ENCODE measurements around the gene KAT2A.

The KAT2A gene

DNA sequence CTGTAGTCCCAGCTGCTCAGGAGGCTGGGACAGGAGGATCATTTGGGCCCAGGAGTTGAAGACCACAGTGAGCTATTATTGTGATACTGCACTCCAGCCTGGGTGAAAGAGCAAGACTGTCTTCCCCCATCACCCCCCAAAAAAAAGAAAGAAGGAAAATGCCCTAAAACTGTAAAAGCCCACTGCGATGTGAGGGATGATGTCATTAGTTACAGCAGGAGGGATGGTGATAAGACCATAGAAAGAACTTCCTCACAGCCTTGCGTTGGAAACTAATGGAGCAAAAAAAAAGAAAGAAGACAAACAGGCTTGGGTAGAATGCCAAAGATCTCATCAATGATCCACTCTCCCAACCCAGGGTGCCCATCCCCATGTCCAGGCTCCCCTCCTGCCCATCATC lies 41.6 kb downstream of the KAT2A start:
- H3K9me3 ChIP-seq (ENCODE audit: control insufficient read depth, insufficient read depth, low read depth, low read length): no peaks in the 10 kb centered on the region
- H3K36me3 ChIP-seq (ENCODE audit: control insufficient read depth in 2 of 2, insufficient read depth in 1 of 2, low read length in 2 of 2): no peaks in the 10 kb centered on the region
- CTCF ChIA-PET: interaction anchor here (0.7 to 3.8 kb wide), 8 partner anchors 13 to 1762 kb away, joined by 3 to 29 read pairs (median 4); partner anchors contain the start of genes GHDC and NKIRAS2
- H3K27ac ChIP-seq (ENCODE audit: extremely low read depth, low read depth, low read length): no peak overlapping the region
- POLR2A ChIA-PET: interaction anchor here (0.7 kb wide), 1 partner anchor 344 kb away, joined by 3 read pairs; the partner anchor contains the start of gene CAVIN1
- TF ChIP-seq ZNF132 (tag by site-specific recombination; IDR thresholded peaks at IDR 0.05; ENCODE audit: borderline replicate concordance): no peak
- TF ChIP-seq, protein P1, sequence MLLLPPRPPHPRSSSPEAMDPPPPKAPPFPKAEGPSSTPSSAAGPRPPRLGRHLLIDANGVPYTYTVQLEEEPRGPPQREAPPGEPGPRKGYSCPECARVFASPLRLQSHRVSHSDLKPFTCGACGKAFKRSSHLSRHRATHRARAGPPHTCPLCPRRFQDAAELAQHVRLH (tag by site-specific recombination; IDR thresholded peaks at IDR 0.05): 0 out of 2 replicates have a peak, but pooled peaks have one; percentile 17
- no peak for TF ChIP-seq ZBTB17 (tag by site-specific recombination; IDR thresholded peaks at IDR 0.05)
- peak; percentile 91 for TF ChIP-seq ATF2 (tag by site-specific recombination; IDR thresholded peaks at IDR 0.05; ENCODE audit: low read depth)
- H3K4me3 ChIP-seq (ENCODE audit: low read depth, low read length): no peak overlapping the region
- H3K4me1 ChIP-seq (ENCODE audit: control insufficient read depth, insufficient read depth, low read length): no peaks in the 10 kb centered on the region

DNA sequence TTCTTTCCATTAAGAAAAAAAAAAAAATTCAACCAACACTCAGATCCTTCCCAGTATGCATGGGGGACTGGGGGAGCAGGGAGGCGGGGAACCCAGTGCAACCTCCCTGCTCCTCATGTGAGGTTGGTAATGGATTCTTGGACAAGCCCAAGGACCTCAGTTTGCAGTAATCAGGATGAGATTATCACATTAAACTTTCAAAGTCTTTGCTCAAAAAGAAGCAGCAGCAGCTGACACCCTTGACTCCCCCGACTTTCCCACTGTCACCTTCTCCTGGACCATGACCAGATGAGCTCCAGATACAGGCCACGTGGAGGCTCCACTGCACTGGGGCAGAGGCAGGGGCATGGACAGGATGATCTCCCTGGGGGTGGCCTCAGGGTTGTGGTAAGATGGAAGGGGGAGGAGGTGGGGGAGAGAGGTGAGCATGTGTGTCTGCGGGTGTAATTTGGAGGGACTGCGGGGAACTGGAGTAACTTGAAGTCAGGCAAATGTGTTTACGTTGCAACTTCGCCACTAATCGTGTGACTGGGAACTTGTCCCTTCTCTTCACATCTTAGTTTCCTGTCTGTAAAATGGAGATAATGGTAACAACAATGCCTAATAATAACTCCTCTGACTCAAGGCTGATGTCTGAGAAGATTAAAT lies 42.6 kb downstream of the KAT2A start:
- no peaks in the 10 kb centered on the region for H3K4me1 ChIP-seq (ENCODE audit: control insufficient read depth, insufficient read depth, low read length)
- H3K4me3 ChIP-seq (ENCODE audit: low read depth, low read length): no peak overlapping the region
- H3K36me3 ChIP-seq (ENCODE audit: control insufficient read depth in 2 of 2, insufficient read depth in 1 of 2, low read length in 2 of 2): no peaks in the 10 kb centered on the region
- no peaks in the 10 kb centered on the region for H3K9me3 ChIP-seq (ENCODE audit: control insufficient read depth, insufficient read depth, low read depth, low read length)
- POLR2A ChIA-PET: interaction anchor here (0.7 kb wide), 1 partner anchor 345 kb away, joined by 3 read pairs; the partner anchor contains the start of gene CAVIN1
- CTCF ChIA-PET: interaction anchor here (0.5 to 3.8 kb wide), 3 partner anchors 12 to 118 kb away, joined by 3 to 29 read pairs (median 7); no protein-coding TSS in a partner anchor
- no peak overlapping the region for H3K27ac ChIP-seq (ENCODE audit: extremely low read depth, low read depth, low read length)
- TF ChIP-seq PRDM10 (tag by site-specific recombination; IDR thresholded peaks at IDR 0.05) (peak; percentile 65), GLIS1 (tag by site-specific recombination; IDR thresholded peaks at IDR 0.05) (peak; percentile 23; the same call in 1 of the 2 replicates), ZNF10 (tag by site-specific recombination; IDR thresholded peaks at IDR 0.05) (no peak)
- TF ChIP-seq, protein P2, sequence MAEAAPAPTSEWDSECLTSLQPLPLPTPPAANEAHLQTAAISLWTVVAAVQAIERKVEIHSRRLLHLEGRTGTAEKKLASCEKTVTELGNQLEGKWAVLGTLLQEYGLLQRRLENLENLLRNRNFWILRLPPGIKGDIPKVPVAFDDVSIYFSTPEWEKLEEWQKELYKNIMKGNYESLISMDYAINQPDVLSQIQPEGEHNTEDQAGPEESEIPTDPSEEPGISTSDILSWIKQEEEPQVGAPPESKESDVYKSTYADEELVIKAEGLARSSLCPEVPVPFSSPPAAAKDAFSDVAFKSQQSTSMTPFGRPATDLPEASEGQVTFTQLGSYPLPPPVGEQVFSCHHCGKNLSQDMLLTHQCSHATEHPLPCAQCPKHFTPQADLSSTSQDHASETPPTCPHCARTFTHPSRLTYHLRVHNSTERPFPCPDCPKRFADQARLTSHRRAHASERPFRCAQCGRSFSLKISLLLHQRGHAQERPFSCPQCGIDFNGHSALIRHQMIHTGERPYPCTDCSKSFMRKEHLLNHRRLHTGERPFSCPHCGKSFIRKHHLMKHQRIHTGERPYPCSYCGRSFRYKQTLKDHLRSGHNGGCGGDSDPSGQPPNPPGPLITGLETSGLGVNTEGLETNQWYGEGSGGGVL (tag by site-specific recombination; IDR thresholded peaks at IDR 0.05): peak; percentile 48; the same call in 1 of the 2 replicates

- no peak overlapping the region for H3K27ac ChIP-seq (ENCODE audit: extremely low read depth, low read depth, low read length)
- POLR2A ChIA-PET: no interaction called here
- no peak for TF ChIP-seq ZNF24 (tag by site-specific recombination; IDR thresholded peaks at IDR 0.05)
- no peak for TF ChIP-seq ZNF658 (tag by site-specific recombination; IDR thresholded peaks at IDR 0.05)
- TF ChIP-seq KLF10 (tag by site-specific recombination; IDR thresholded peaks at IDR 0.05): no peak
- no peak for TF ChIP-seq ZNF664 (tag by site-specific recombination; IDR thresholded peaks at IDR 0.05)
- no peak for TF ChIP-seq SETDB1 (IDR thresholded peaks at IDR 0.05; ENCODE audit: insufficient read length, low read length)
- TF ChIP-seq HOXD13 (CRISPR knock-in tag; IDR thresholded peaks at IDR 0.05; ENCODE audit: borderline replicate concordance): no peak
- TF ChIP-seq ZNF621 (tag by site-specific recombination; IDR thresholded peaks at IDR 0.05): no peak
- TF ChIP-seq ZBTB48 (tag by site-specific recombination; IDR thresholded peaks at IDR 0.05): no peak
- no peak for TF ChIP-seq YY2 (tag by site-specific recombination; IDR thresholded peaks at IDR 0.05)
- TF ChIP-seq TCF7L2 (IDR thresholded peaks at IDR 0.05; ENCODE audit: borderline replicate concordance, low read depth, low read length): no peak
- TF ChIP-seq ZNF394 (tag by site-specific recombination; IDR thresholded peaks at IDR 0.05; ENCODE audit: borderline replicate concordance): no peak
- no peak for TF ChIP-seq MEIS1 (CRISPR knock-in tag; IDR thresholded peaks at IDR 0.05; ENCODE audit: borderline replicate concordance)
- TF ChIP-seq TRIM28 (IDR thresholded peaks at IDR 0.05; ENCODE audit: borderline replicate concordance, low read length): no peak
- no peak for TF ChIP-seq ZNF544 (tag by site-specific recombination; IDR thresholded peaks at IDR 0.05)
- TF ChIP-seq, protein P3, sequence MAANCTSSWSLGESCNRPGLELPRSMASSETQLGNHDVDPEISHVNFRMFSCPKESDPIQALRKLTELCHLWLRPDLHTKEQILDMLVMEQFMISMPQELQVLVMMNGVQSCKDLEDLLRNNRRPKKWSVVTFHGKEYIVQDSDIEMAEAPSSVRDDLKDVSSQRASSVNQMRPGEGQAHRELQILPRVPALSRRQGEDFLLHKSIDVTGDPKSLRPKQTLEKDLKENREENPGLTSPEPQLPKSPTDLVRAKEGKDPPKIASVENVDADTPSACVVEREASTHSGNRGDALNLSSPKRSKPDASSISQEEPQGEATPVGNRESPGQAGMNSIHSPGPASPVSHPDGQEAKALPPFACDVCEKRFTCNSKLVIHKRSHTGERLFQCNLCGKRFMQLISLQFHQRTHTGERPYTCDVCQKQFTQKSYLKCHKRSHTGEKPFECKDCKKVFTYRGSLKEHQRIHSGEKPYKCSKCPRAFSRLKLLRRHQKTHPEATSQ (tag by site-specific recombination; IDR thresholded peaks at IDR 0.05): no peak
- no peaks in the 10 kb centered on the region for H3K36me3 ChIP-seq (ENCODE audit: control insufficient read depth in 2 of 2, insufficient read depth in 1 of 2, low read length in 2 of 2)
- H3K4me1 ChIP-seq (ENCODE audit: control insufficient read depth, insufficient read depth, low read length): no peaks in the 10 kb centered on the region
- H3K4me3 ChIP-seq (ENCODE audit: low read depth, low read length): no peak overlapping the region
- CTCF ChIA-PET: interaction anchor here (0.8 to 3.3 kb wide), 5 partner anchors 10 to 58 kb away, joined by 3 to 9 read pairs (median 8); partner anchors contain the start of gene NKIRAS2
- no peaks in the 10 kb centered on the region for H3K9me3 ChIP-seq (ENCODE audit: control insufficient read depth, insufficient read depth, low read depth, low read length)
Observed at GRCh38 chr17:42077755-42078154, 43.4 kb downstream of the KAT2A start.
